IMR-90 (cell line): Measurements from ENCODE around the gene CFAP299. TPM values are rescaled to one million over a fixed set of nuclear protein-coding genes. Genes with fewer than 3 reads are reported as not detected.

Experiments
- ATAC-seq: fragments of 200-7000 bp; cut with Tn5 transposase; 2 replicates; pipeline ENCODE4 v1.9.1; 2020; ENCODE audit warnings: low read depth, mild to moderate bottlenecking, moderate library complexity
- BruUV-seq: library from RNA; stranded (reverse); fragments of 400-500 nt; replicated peaks from 2 replicates; lab custom pipeline; 2021; lab: Mats Ljungman, UMichigan
- CTCF ChIA-PET: fragments of 300-600 bp; formaldehyde crosslinking; extraction: SDS; loops from one replicate; lab custom pipeline; 2021; ENCODE audit warnings: antibody characterized with exemption; lab: Yijun Ruan, JAX
- POLR2A ChIA-PET: fragments of 300-600 bp; sonication (Branson Sonifier 250); formaldehyde crosslinking; loops from one replicate; lab custom pipeline; 2022; ENCODE audit warnings: antibody characterized with exemption; ENCODE audit not compliant: unreplicated experiment; lab: Charles Lee
- DNase-seq: peaks from one replicate; pipeline ENCODE4 v3.0.0; 2013
- H2AFZ ChIP-seq: replicated peaks from 2 replicates; pipeline ENCODE3; 2013; ENCODE audit warnings: low read length, mild to moderate bottlenecking; ENCODE audit not compliant: poor library complexity
- H2AK5ac ChIP-seq: 2 replicates; pipeline ENCODE4 v1.6.1; 2013; ENCODE audit warnings: low read depth, low read length, inconsistent platforms
- H2AK9ac ChIP-seq: replicated peaks from 2 replicates; pipeline ENCODE3; 2013; ENCODE audit warnings: mild to moderate bottlenecking, low read depth, low read length, moderate library complexity; ENCODE audit not compliant: poor library complexity
- H2BK120ac ChIP-seq: 2 replicates; pipeline ENCODE4 v1.6.1; 2013; ENCODE audit warnings: low read depth, low read length, inconsistent platforms
- H2BK15ac ChIP-seq: 3 replicates; pipeline ENCODE4 v1.6.1; 2013; ENCODE audit warnings: low read depth, low read length, inconsistent platforms
- H2BK20ac ChIP-seq: 2 replicates; pipeline ENCODE4 v1.6.1; 2013; ENCODE audit warnings: low read depth, mild to moderate bottlenecking, inconsistent platforms, low read length, moderate library complexity
- H2BK5ac ChIP-seq: 2 replicates; pipeline ENCODE4 v1.6.1; 2013; ENCODE audit warnings: mild to moderate bottlenecking, low read depth, low read length, inconsistent platforms; ENCODE audit not compliant: poor library complexity, severe bottlenecking
- H3K14ac ChIP-seq: replicated peaks from 2 replicates; pipeline ENCODE4 v1.6.1; 2013; ENCODE audit warnings: low read depth, low read length, inconsistent platforms
- H3K18ac ChIP-seq: 2 replicates; pipeline ENCODE4 v1.6.1; 2013; ENCODE audit warnings: low read depth, low read length, control low read depth
- H3K23ac ChIP-seq: 2 replicates; pipeline ENCODE4 v1.6.1; 2013; ENCODE audit warnings: low read depth, low read length, inconsistent platforms
- H3K27ac ChIP-seq: 2 replicates; pipeline ENCODE4 v1.5.1; 2013; ENCODE audit warnings: mild to moderate bottlenecking, control low read depth, low read length; ENCODE audit not compliant: insufficient read depth
- H3K27me3 ChIP-seq: 2 replicates; pipeline ENCODE4 v1.6.1; 2013; ENCODE audit warnings: low read length; ENCODE audit not compliant: control insufficient read depth, insufficient read depth
- H3K36me3 ChIP-seq: 2 replicates; pipeline ENCODE4 v1.6.1; 2013; ENCODE audit warnings: low read length, mixed read lengths; ENCODE audit not compliant: control insufficient read depth, insufficient read depth
- H3K4ac ChIP-seq: 2 replicates; pipeline ENCODE4 v1.6.1; 2013; ENCODE audit warnings: low read depth, low read length, inconsistent platforms
- H3K4me1 ChIP-seq: 2 replicates; pipeline ENCODE4 v1.6.1; 2013; ENCODE audit warnings: low read length, mixed read lengths; ENCODE audit not compliant: control insufficient read depth, insufficient read depth
- H3K4me2 ChIP-seq: 2 replicates; pipeline ENCODE4 v1.6.1; 2013; ENCODE audit warnings: low read depth, mild to moderate bottlenecking, control low read depth, low read length, moderate library complexity
- H3K4me3 ChIP-seq: 2 replicates; pipeline ENCODE4 v1.5.1; 2013; ENCODE audit warnings: low read depth, mild to moderate bottlenecking, control low read depth, low read length, moderate library complexity; ENCODE audit not compliant: insufficient read depth
- H3K56ac ChIP-seq: 2 replicates; pipeline ENCODE4 v1.6.1; 2013; ENCODE audit warnings: low read length, inconsistent platforms; ENCODE audit not compliant: insufficient read depth; ENCODE audit errors: extremely low read depth
- H3K79me1 ChIP-seq, 2 experiments: 2 replicates each; pipeline ENCODE4 v1.6.1; 2013; ENCODE audit warnings: low read length in 2 of 2, inconsistent platforms in 1 of 2, low read depth in 1 of 2
- H3K9ac ChIP-seq: 2 replicates; pipeline ENCODE4 v1.6.1; 2013; ENCODE audit warnings: low read depth, low read length, control low read depth
- H3K9me1 ChIP-seq: 2 replicates; pipeline ENCODE4 v1.6.1; 2013; ENCODE audit warnings: low read length, inconsistent platforms; ENCODE audit not compliant: insufficient read depth
- H3K9me3 ChIP-seq: 2 replicates; pipeline ENCODE4 v1.6.1; 2013; ENCODE audit warnings: low read length; ENCODE audit not compliant: control insufficient read depth, insufficient read depth
- H4K20me1 ChIP-seq: 2 replicates; pipeline ENCODE4 v1.6.1; 2013; ENCODE audit warnings: low read length, inconsistent platforms; ENCODE audit not compliant: insufficient read depth
- H4K5ac ChIP-seq: 2 replicates; pipeline ENCODE4 v1.6.1; 2013; ENCODE audit warnings: mild to moderate bottlenecking, low read depth, low read length, control low read depth
- H4K8ac ChIP-seq, 2 experiments: 2 replicates each; pipeline ENCODE4 v1.6.1; 2013; ENCODE audit warnings: low read depth in 2 of 2, low read length in 2 of 2, control low read depth in 1 of 2, inconsistent platforms in 1 of 2
- H4K91ac ChIP-seq: 2 replicates; pipeline ENCODE4 v1.6.1; 2013; ENCODE audit warnings: low read depth, low read length, inconsistent platforms; ENCODE audit not compliant: insufficient read depth
- BHLHE40 ChIP-seq: fragments of 150-350 bp; IDR thresholded peaks from 2 replicates; pipeline ENCODE4 v1.6.1; 2016; ENCODE audit warnings: mild to moderate bottlenecking, low read depth, low read length
- CEBPB ChIP-seq: IDR thresholded peaks from 2 replicates; pipeline ENCODE4 v1.6.1; 2012; ENCODE audit warnings: low read depth, low read length, improper control_type of control experiment
- CHD1 ChIP-seq: IDR thresholded peaks from 2 replicates; pipeline ENCODE4 v1.6.1; 2012; ENCODE audit warnings: low read depth, low read length, improper control_type of control experiment
- FOS ChIP-seq: fragments of 150-350 bp; IDR thresholded peaks from 2 replicates; pipeline ENCODE4 v1.6.1; 2016; ENCODE audit warnings: low read depth, low read length
- MAFK ChIP-seq: IDR thresholded peaks from 2 replicates; pipeline ENCODE4 v1.6.1; 2012; ENCODE audit warnings: low read depth, low read length, improper control_type of control experiment
- MAZ ChIP-seq: IDR thresholded peaks from 2 replicates; pipeline ENCODE4 v1.6.1; 2012; ENCODE audit warnings: low read depth, mild to moderate bottlenecking, low read length, improper control_type of control experiment, moderate library complexity, borderline replicate concordance
- MXI1 ChIP-seq: IDR thresholded peaks from 2 replicates; pipeline ENCODE4 v1.6.1; 2012; ENCODE audit warnings: low read depth, mild to moderate bottlenecking, low read length, moderate library complexity, borderline replicate concordance
- NFE2L2 ChIP-seq: fragments of 150-350 bp; IDR thresholded peaks from 2 replicates; pipeline ENCODE4 v1.6.1; 2016; ENCODE audit warnings: low read depth, mild to moderate bottlenecking, low read length
- POLR2A ChIP-seq: IDR thresholded peaks from 2 replicates; pipeline ENCODE4 v1.6.1; 2012; ENCODE audit warnings: mild to moderate bottlenecking, low read depth, low read length
- RAD21 ChIP-seq: IDR thresholded peaks from 2 replicates; pipeline ENCODE4 v1.6.1; 2012; ENCODE audit warnings: low read length, improper control_type of control experiment
- RCOR1 ChIP-seq: IDR thresholded peaks from 2 replicates; pipeline ENCODE4 v1.6.1; 2012; ENCODE audit warnings: mild to moderate bottlenecking, low read length, improper control_type of control experiment; ENCODE audit not compliant: insufficient replicate concordance
- RFX5 ChIP-seq: IDR thresholded peaks from 2 replicates; pipeline ENCODE4 v1.8.0; 2012; ENCODE audit warnings: low read depth, mild to moderate bottlenecking, low read length, moderate library complexity
- SMC3 ChIP-seq: fragments of 150-350 bp; IDR thresholded peaks from 2 replicates; pipeline ENCODE4 v1.6.1; 2016; ENCODE audit warnings: low read depth, mild to moderate bottlenecking, antibody characterized with exemption, low read length, moderate library complexity
- WGBS, 2 experiments: methylation state at CpG; one replicate each; pipeline versions ENCODE4 v1.1.5 to v1.1.7; 2013; ENCODE audit warnings: missing lambda C conversion rate in 2 of 2; ENCODE audit not compliant: insufficient read length in 1 of 2; ENCODE audit errors: extremely low coverage in 2 of 2; 5-methylcytosine and 5-hydroxymethylcytosine counted together
- dilution Hi-C: fragments of 300-500 bp; cut with HindIII; formaldehyde crosslinking; loops from one replicate; pipeline ENCODE4 v1.14.3; 2018; ENCODE audit warnings: low sequenced_read_pairs; ENCODE audit not compliant: unreplicated experiment
- in situ Hi-C: fragments of 300-500 bp; cut with MboI; formaldehyde crosslinking; loops from 3 replicates; pipeline ENCODE4 v1.14.3; 2019; ENCODE audit warnings: low sequenced_read_pairs, inconsistent platforms, mixed read lengths
- intact Hi-C: fragments of 100-400 bp; cut with micrococcal nuclease; formaldehyde crosslinking; loops from 2 replicates; pipeline ENCODE4 v1.10.0; 2022
- polyA plus RNA-seq, 3 experiments: library from polyadenylated mRNA; depleted of rRNA; stranded (reverse); fragments of >200 nt; gene quantifications; 2 replicates each; pipeline ENCODE4 v1.2.3, GENCODE V29; 2012; ENCODE audit warnings: low replicate concordance in 1 of 3
- total RNA-seq: library from RNA; depleted of rRNA; stranded (reverse); fragments of >200 nt; gene quantifications from 2 replicates; pipeline ENCODE4 v1.2.3, GENCODE V29; 2012
- TF ChIP-seq, protein P1 (sequence below): fragments of 150-350 bp; IDR thresholded peaks from 2 replicates; pipeline ENCODE4 v1.6.1; 2016; ENCODE audit warnings: low read depth, mild to moderate bottlenecking, low read length, moderate library complexity, borderline replicate concordance
- TF ChIP-seq, protein P2 (sequence below): conservative IDR thresholded peaks from 2 replicates; pipeline ENCODE4 v1.5.1; 2012; ENCODE audit warnings: mild to moderate bottlenecking, low read depth, low read length, improper control_type of control experiment
- TF ChIP-seq, protein P3 (sequence below): fragments of 150-350 bp; IDR thresholded peaks from 2 replicates; pipeline ENCODE4 v1.6.1; 2017; ENCODE audit warnings: mild to moderate bottlenecking, antibody characterized with exemption, low read length, low read depth

The CFAP299 gene
- total and polyA plus RNA-seq, 2 of the 4 experiments (the other 2 are of a cell fraction): 1.0 to 1.1 TPM

DNA sequence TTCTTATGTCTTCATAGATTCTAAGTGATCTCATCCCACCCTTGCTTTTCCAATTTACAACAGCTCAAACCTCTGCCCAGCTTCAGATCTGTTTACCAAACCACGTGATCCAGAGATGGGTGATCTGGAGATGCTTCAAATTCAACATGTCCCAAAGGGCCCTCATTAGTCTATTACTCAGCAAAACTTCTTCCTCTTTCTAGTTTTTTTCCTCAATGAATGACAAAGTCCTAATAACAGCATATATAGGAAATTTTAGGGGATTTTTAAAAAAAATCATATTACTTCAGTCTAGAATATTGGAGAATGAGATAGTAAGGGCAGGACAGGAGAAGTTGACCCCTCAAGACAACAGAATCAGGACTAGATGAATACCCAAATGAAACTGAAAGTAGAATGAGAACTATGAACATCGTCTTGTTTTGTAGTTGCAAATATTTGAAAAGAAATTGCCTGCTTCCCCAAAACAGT, 127.1 kb downstream of the CFAP299 start:
- H4K20me1 ChIP-seq: no peaks in the 10 kb centered on the region
- no peak overlapping the region for H3K4ac ChIP-seq
- WGBS, 2 experiments: no CpG with 5 or more reads among the region's 2 CpGs
- no peak overlapping the region for H4K8ac ChIP-seq
- intact Hi-C loops (no loop called here), in situ Hi-C loops (no loop called here), dilution Hi-C loops (no loop called here)
- no peak overlapping the region for H3K4me3 ChIP-seq
- no peak overlapping the region for H3K56ac ChIP-seq
- H3K27ac ChIP-seq: no peak overlapping the region
- 0 out of 2 replicates have a peak overlapping the region, but pooled peaks have one; percentile 57 for H2BK20ac ChIP-seq
- peak overlapping the region; percentile 66; the same call in 1 of the 2 replicates for H3K18ac ChIP-seq
- no peak overlapping the region for H2BK120ac ChIP-seq
- ChIA-PET POLR2A (no interaction called here), CTCF (no interaction called here)
- no peak overlapping the region for H3K14ac ChIP-seq
- H3K79me1 ChIP-seq: no peaks in the 10 kb centered on the region
- H3K4me2 ChIP-seq: peak overlapping the region; percentile 82
- TF ChIP-seq POLR2A: no peak
- TF ChIP-seq MAZ: no peak
- no peak for TF ChIP-seq FOS
- TF ChIP-seq, protein P1, sequence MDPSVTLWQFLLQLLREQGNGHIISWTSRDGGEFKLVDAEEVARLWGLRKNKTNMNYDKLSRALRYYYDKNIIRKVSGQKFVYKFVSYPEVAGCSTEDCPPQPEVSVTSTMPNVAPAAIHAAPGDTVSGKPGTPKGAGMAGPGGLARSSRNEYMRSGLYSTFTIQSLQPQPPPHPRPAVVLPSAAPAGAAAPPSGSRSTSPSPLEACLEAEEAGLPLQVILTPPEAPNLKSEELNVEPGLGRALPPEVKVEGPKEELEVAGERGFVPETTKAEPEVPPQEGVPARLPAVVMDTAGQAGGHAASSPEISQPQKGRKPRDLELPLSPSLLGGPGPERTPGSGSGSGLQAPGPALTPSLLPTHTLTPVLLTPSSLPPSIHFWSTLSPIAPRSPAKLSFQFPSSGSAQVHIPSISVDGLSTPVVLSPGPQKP: no peak
- TF ChIP-seq RCOR1: no peak
- TF ChIP-seq, protein P2, sequence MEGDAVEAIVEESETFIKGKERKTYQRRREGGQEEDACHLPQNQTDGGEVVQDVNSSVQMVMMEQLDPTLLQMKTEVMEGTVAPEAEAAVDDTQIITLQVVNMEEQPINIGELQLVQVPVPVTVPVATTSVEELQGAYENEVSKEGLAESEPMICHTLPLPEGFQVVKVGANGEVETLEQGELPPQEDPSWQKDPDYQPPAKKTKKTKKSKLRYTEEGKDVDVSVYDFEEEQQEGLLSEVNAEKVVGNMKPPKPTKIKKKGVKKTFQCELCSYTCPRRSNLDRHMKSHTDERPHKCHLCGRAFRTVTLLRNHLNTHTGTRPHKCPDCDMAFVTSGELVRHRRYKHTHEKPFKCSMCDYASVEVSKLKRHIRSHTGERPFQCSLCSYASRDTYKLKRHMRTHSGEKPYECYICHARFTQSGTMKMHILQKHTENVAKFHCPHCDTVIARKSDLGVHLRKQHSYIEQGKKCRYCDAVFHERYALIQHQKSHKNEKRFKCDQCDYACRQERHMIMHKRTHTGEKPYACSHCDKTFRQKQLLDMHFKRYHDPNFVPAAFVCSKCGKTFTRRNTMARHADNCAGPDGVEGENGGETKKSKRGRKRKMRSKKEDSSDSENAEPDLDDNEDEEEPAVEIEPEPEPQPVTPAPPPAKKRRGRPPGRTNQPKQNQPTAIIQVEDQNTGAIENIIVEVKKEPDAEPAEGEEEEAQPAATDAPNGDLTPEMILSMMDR: no peak
- no peak for TF ChIP-seq CEBPB
- TF ChIP-seq SMC3: no peak
- TF ChIP-seq MAFK: no peak
- TF ChIP-seq MXI1: no peak
- no peak for TF ChIP-seq BHLHE40
- TF ChIP-seq NFE2L2: no peak
- TF ChIP-seq RAD21: no peak
- TF ChIP-seq CHD1: no peak
- no peak for TF ChIP-seq RFX5
- TF ChIP-seq, protein P3, sequence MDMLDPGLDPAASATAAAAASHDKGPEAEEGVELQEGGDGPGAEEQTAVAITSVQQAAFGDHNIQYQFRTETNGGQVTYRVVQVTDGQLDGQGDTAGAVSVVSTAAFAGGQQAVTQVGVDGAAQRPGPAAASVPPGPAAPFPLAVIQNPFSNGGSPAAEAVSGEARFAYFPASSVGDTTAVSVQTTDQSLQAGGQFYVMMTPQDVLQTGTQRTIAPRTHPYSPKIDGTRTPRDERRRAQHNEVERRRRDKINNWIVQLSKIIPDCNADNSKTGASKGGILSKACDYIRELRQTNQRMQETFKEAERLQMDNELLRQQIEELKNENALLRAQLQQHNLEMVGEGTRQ: no peak
- DNase-seq: no peak
- no peak overlapping the region for H3K23ac ChIP-seq
- H2BK15ac ChIP-seq: no peak overlapping the region
- BruUV-seq: no TSS peak
- no peak for ATAC-seq
- H2BK5ac ChIP-seq: no peak overlapping the region
- H2AK9ac ChIP-seq: no peak overlapping the region
- H3K4me1 ChIP-seq: peaks cover 8% of the 10 kb centered on the region; the same call in 1 of the 2 replicates
- H3K9me3 ChIP-seq: no peaks in the 10 kb centered on the region
- H4K5ac ChIP-seq: peak overlapping the region; percentile 59; the same call in 1 of the 2 replicates
- no peaks in the 10 kb centered on the region; the same call in 1 of the 2 replicates for H3K9me1 ChIP-seq
- H4K91ac ChIP-seq: no peak overlapping the region
- no peak overlapping the region for H2AFZ ChIP-seq
- no peak overlapping the region for H3K9ac ChIP-seq
- H3K27me3 ChIP-seq: no peaks in the 10 kb centered on the region
- H2AK5ac ChIP-seq: no peak overlapping the region
- no peaks in the 10 kb centered on the region for H3K36me3 ChIP-seq
